Nephron (organoid): ENCODE measurements around the gene ZNF792.

Source experiments
- H3K27ac Mint-ChIP-seq, 3 experiments: 2 replicates each; pipeline ENCODE4 v1.8.0; 2020; ENCODE audit warnings: mixed read lengths in 3 of 3, mild to moderate bottlenecking in 2 of 3, moderate library complexity in 1 of 3
- H3K27me3 Mint-ChIP-seq: 2 replicates; pipeline ENCODE4 v1.8.0; 2021; ENCODE audit warnings: low read depth, mild to moderate bottlenecking, moderate library complexity, mixed read lengths
- H3K36me3 Mint-ChIP-seq: 2 replicates; pipeline ENCODE4 v1.8.0; 2020; ENCODE audit warnings: low read depth, mixed read lengths
- H3K4me1 Mint-ChIP-seq: 2 replicates; pipeline ENCODE4 v1.8.0; 2020; ENCODE audit warnings: mixed read lengths
- H3K4me3 Mint-ChIP-seq, 3 experiments: 2 replicates each; pipeline ENCODE4 v1.8.0; 2020; ENCODE audit warnings: mild to moderate bottlenecking in 3 of 3, mixed read lengths in 3 of 3, moderate library complexity in 2 of 3
- H3K9me3 Mint-ChIP-seq: 2 replicates; pipeline ENCODE4 v1.8.0; 2020; ENCODE audit warnings: mixed read lengths
- TF ChIP-seq, protein P1 (sequence below), 3 experiments: fragments of 200-600 bp; sonication (generic); IDR thresholded peaks; one replicate each; pipeline ENCODE4 v1.5.0; 2021; ENCODE audit warnings: antibody characterized with exemption in 3 of 3; ENCODE audit not compliant: unreplicated experiment in 3 of 3

ZNF792 gene

GRCh38 chr19:34953092-34953491 is 10.9 kb downstream of the ZNF792 start:
- Mint-ChIP-seq H3K9me3 (peaks cover 75% of the 10 kb centered on the region), H3K4me1 (no peaks in the 10 kb centered on the region), H3K27me3 (no peaks in the 10 kb centered on the region), H3K36me3 (peaks cover 98% of the 10 kb centered on the region), H3K4me3 (no peak overlapping the region), H3K27ac (no peak overlapping the region)
- TF ChIP-seq, protein P1, sequence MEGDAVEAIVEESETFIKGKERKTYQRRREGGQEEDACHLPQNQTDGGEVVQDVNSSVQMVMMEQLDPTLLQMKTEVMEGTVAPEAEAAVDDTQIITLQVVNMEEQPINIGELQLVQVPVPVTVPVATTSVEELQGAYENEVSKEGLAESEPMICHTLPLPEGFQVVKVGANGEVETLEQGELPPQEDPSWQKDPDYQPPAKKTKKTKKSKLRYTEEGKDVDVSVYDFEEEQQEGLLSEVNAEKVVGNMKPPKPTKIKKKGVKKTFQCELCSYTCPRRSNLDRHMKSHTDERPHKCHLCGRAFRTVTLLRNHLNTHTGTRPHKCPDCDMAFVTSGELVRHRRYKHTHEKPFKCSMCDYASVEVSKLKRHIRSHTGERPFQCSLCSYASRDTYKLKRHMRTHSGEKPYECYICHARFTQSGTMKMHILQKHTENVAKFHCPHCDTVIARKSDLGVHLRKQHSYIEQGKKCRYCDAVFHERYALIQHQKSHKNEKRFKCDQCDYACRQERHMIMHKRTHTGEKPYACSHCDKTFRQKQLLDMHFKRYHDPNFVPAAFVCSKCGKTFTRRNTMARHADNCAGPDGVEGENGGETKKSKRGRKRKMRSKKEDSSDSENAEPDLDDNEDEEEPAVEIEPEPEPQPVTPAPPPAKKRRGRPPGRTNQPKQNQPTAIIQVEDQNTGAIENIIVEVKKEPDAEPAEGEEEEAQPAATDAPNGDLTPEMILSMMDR (IDR thresholded peaks at IDR 0.05; ENCODE audit: unreplicated experiment in 3 of 3), result no peak

DNA sequence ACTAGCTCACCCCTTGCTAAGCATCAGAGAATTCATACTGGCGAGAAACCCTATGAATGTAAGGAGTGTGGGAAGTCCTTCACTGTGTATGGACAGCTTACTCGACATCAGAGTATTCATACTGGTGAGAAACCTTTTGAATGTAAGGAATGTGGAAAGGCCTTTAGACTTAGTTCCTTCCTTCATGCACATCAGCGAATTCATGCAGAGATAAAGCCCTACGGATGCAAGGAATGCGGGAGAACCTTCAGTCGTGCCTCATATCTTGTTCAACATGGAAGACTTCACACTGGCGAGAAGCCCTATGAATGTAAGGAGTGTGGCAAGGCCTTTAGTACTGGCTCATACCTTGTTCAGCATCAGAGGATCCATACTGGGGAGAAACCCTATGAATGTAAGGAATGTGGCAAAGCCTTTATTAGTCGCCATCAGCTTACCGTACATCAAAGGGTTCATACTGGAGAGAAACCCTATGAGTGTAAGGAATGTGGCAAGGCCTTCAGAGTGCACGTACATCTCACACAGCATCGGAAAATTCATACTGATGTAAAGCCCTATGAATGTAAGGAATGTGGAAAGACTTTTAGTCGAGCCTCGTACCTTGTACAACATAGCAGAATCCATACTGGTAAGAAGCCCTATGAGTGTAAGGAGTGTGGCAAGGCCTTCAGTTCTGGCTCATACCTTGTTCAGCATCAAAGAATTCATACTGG is 20.0 kb downstream of the ZNF792 start:
- Mint-ChIP-seq H3K9me3 (peaks cover 54% of the 10 kb centered on the region), H3K27ac (no peak overlapping the region), H3K4me1 (no peaks in the 10 kb centered on the region)

DNA sequence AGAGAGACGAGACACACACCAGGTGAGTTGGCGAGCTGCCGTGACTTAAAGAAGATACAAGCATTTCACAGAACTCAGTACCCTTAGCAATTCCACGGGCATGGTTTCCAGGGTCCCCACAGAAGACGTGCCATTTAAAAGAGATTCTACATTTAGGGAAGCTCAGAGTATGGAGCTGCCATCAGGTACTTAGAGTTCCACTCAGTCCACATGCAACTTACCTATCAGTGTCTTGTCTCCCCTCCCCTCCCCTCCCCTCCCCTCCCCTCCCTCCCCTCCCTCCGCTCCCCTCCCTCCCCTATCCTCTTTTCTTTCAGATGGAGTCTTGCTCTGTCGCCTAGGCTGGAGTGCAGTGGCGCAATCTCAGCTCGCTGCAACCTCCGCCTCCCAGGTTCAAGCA is 25.1 kb downstream of the ZNF792 start:
- Mint-ChIP-seq H3K27ac (no peak overlapping the region), H3K4me3 (no peak overlapping the region), H3K27me3 (no peaks in the 10 kb centered on the region), H3K9me3 (peaks cover 33% of the 10 kb centered on the region), H3K4me1 (no peaks in the 10 kb centered on the region), H3K36me3 (peaks cover 78% of the 10 kb centered on the region)
- TF ChIP-seq, protein P1 (IDR thresholded peaks at IDR 0.05; ENCODE audit: unreplicated experiment in 3 of 3), result no peak

More for the DNA sequence above, 20.0 kb downstream of the ZNF792 start:
- TF ChIP-seq, protein P1 (IDR thresholded peaks at IDR 0.05; ENCODE audit: unreplicated experiment in 3 of 3), result no peak
- H3K36me3 Mint-ChIP-seq, result peaks cover 89% of the 10 kb centered on the region
- H3K27me3 Mint-ChIP-seq, result no peaks in the 10 kb centered on the region
- no peak overlapping the region for H3K4me3 Mint-ChIP-seq

DNA sequence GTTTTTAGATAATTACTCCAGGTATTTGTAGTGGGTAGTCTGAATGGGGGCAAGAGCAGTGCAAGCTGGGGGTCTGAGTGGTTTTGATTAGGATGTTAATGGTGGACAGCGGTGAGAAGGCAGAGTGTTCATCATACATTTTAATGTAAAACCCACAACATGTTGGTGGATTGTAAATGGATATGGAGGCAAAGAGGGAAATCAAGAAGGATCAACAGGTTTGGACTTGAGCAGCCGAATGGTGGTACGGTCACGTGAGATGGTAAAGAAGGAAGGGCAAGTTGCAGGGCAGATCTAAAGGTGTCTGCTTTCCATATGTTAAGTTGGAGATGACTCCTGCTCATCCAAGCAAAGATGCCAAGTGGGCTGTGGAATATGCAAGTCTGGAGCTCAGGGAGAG is 27.8 kb downstream of the ZNF792 start:
- Mint-ChIP-seq H3K27ac (no peak overlapping the region), H3K36me3 (peaks cover 69% of the 10 kb centered on the region), H3K9me3 (peaks cover 9% of the 10 kb centered on the region), H3K4me3 (no peak overlapping the region), H3K27me3 (no peaks in the 10 kb centered on the region), H3K4me1 (no peaks in the 10 kb centered on the region)
- TF ChIP-seq, protein P1 (IDR thresholded peaks at IDR 0.05; ENCODE audit: unreplicated experiment in 3 of 3), result no peak

GRCh38 chr19:34932494-34932893 is 31.5 kb downstream of the ZNF792 start:
- no peaks in the 10 kb centered on the region for H3K27me3 Mint-ChIP-seq
- H3K27ac Mint-ChIP-seq, result no peak overlapping the region
- peaks cover 4% of the 10 kb centered on the region for H3K9me3 Mint-ChIP-seq
- peaks cover 59% of the 10 kb centered on the region for H3K36me3 Mint-ChIP-seq
- no peak overlapping the region for H3K4me3 Mint-ChIP-seq
- H3K4me1 Mint-ChIP-seq, result peaks cover 3% of the 10 kb centered on the region
- TF ChIP-seq, protein P1 (IDR thresholded peaks at IDR 0.05; ENCODE audit: unreplicated experiment in 3 of 3), result no peak
